Stimulated activated memory B cell treated with anti-CD40 and anti-IgM and Interleukin-4, amounts not matched to agents 10 μg/mL and 1 μg/mL and 100 μg/mL, for 72 hours (primary cell): ENCODE data around the gene RYR3.

Source experiments
- ATAC-seq: fragments of 150-1000 bp; cut with Tn5 transposase; 2 replicates; pipeline ENCODE4 v1.10.0; 2021
- H3K27ac Mint-ChIP-seq: one replicate; pipeline ENCODE4 v1.8.0; 2022; ENCODE audit warnings: mild to moderate bottlenecking, mixed read lengths
- H3K27me3 Mint-ChIP-seq: one replicate; pipeline ENCODE4 v1.8.0; 2022; ENCODE audit warnings: mixed read lengths
- H3K36me3 Mint-ChIP-seq: one replicate; pipeline ENCODE4 v1.8.0; 2022; ENCODE audit warnings: mixed read lengths
- H3K4me1 Mint-ChIP-seq: one replicate; pipeline ENCODE4 v1.8.0; 2022; ENCODE audit warnings: mixed read lengths
- H3K4me3 Mint-ChIP-seq: one replicate; pipeline ENCODE4 v1.8.0; 2022; ENCODE audit warnings: mild to moderate bottlenecking, moderate library complexity, mixed read lengths
- H3K9me3 Mint-ChIP-seq: one replicate; pipeline ENCODE4 v1.8.0; 2022; ENCODE audit warnings: mixed read lengths

RYR3 gene

DNA sequence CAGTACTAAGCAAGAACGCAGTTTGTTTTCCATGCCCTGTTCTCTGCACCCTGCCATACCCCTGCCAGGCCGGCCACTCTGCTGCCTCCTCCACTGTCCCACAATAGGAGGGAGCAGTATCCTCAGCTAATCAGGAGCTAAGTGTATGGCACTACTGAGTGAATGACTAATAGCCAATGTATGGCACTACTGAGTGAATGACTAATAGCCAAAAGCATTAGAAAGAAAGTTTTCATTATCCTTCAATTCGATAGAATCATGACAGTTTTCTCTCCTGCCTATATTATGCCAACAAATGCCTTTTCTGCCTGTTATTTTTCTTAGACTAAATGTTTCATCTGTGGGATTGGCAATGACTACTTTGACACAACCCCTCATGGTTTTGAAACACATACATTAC, 550.0 kb downstream of the RYR3 start:
- no peaks in the 10 kb centered on the region for H3K4me1 Mint-ChIP-seq
- H3K27ac Mint-ChIP-seq, result no peak overlapping the region
- H3K4me3 Mint-ChIP-seq, result no peak overlapping the region
- no peaks in the 10 kb centered on the region for H3K9me3 Mint-ChIP-seq
- H3K27me3 Mint-ChIP-seq, result no peaks in the 10 kb centered on the region
- ATAC-seq, result no peak
- peaks cover 33% of the 10 kb centered on the region for H3K36me3 Mint-ChIP-seq

DNA sequence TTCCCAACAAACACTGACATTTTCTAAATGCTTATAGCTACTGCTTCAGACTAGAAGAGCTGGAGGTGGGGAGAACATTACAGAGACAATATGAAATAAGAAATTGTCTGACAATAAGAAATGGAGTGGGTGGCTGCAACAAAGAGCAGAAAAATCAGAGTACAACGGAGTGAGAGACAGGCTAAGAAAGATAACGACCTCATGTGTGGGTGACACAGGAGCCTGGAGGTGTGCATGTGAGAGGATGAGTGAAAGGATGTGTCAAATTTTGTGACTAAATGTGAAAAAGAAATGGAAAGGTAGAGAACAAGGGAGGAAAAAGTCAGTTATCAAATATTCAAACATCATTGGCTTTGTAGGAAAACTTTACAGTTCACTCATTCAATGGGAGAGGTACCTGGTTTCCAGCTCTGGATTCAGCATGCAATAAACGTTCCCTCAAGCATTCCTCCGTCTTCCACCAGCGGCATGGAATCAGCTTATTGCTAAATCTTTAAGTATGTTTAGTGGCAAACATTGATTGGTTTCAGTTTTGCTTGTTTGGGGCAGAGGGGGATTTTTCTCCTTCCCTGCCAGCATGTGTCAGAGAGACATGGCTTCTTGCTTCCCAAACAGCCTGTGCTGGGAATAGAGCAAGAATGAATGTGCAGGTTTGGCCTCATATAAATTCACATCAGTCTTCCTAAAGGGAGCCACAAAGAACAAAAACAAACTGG, 553.8 kb downstream of the RYR3 start:
- H3K36me3 Mint-ChIP-seq, result peaks cover 50% of the 10 kb centered on the region
- no peak for ATAC-seq

GRCh38 chr15:33865416-33865815, 554.6 kb downstream of the RYR3 start:
- peaks cover 48% of the 10 kb centered on the region for H3K36me3 Mint-ChIP-seq
- H3K9me3 Mint-ChIP-seq, result no peaks in the 10 kb centered on the region
- no peaks in the 10 kb centered on the region for H3K27me3 Mint-ChIP-seq
- no peaks in the 10 kb centered on the region for H3K4me1 Mint-ChIP-seq
- H3K4me3 Mint-ChIP-seq, result no peak overlapping the region
- no peak overlapping the region for H3K27ac Mint-ChIP-seq
- no peak for ATAC-seq

More for the DNA sequence above, 553.8 kb downstream of the RYR3 start:
- H3K27me3 Mint-ChIP-seq, result no peaks in the 10 kb centered on the region
- no peaks in the 10 kb centered on the region for H3K9me3 Mint-ChIP-seq
- H3K27ac Mint-ChIP-seq, result no peak overlapping the region
- no peak overlapping the region for H3K4me3 Mint-ChIP-seq
- H3K4me1 Mint-ChIP-seq, result no peaks in the 10 kb centered on the region

DNA sequence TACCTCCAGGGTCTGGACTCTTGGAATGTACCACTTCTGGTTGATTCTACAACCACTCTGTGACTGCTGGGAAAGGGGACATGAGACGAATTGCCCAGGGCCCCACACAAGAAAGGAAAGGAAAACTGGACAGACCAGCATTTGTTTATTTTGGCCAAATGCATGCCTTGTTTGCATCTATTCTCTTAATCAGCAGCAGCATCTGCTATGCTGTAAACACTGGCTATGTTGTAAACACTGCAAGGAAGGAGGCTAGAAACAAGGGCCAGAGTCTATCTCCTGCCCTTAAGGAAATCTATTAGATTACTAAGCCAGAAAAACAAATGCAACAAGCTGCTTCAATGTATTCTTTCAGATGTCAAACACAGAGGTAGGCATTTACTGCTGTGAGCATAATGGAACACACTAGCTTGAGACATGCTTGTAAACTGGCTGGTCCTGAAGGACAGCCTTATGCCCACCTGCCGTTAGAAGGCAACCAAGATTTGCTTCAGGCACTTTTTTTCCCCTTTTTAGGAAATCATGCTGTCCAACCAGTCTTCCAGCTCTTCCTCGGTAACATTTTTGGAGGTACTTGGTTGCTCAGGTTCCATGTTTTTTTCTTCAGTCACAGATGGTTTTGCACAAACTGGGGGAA, 555.5 kb downstream of the RYR3 start:
- peaks cover 48% of the 10 kb centered on the region for H3K36me3 Mint-ChIP-seq
- H3K27me3 Mint-ChIP-seq, result no peaks in the 10 kb centered on the region
- H3K9me3 Mint-ChIP-seq, result no peaks in the 10 kb centered on the region

DNA sequence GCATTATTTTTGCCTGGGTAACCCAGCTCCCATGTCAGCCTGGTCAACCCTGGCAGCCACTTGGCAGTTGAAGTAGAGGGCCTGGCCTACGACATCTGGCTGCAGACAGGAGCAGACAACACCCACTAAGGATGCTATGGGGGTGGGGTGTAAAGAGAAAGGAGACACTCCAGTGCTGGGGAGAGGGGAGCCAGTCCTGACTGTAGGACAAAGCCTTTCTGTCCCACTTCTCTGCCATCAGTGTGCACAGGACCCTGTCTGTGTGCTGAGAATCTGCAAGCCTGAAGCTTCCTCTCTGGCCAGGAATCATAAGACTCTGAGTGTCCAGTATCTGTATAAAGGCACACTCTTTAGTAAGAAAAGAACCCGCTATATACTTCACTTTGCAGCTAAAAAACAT, 561.2 kb downstream of the RYR3 start:
- peaks cover 11% of the 10 kb centered on the region for H3K4me1 Mint-ChIP-seq
- H3K27ac Mint-ChIP-seq, result no peak overlapping the region
- ATAC-seq, result no peak
- no peak overlapping the region for H3K4me3 Mint-ChIP-seq
- H3K27me3 Mint-ChIP-seq, result no peaks in the 10 kb centered on the region
- peaks cover 29% of the 10 kb centered on the region for H3K36me3 Mint-ChIP-seq
- H3K9me3 Mint-ChIP-seq, result no peaks in the 10 kb centered on the region

More for the DNA sequence above, 555.5 kb downstream of the RYR3 start:
- ATAC-seq, result no peak
- no peaks in the 10 kb centered on the region for H3K4me1 Mint-ChIP-seq
- H3K4me3 Mint-ChIP-seq, result no peak overlapping the region
- H3K27ac Mint-ChIP-seq, result no peak overlapping the region

DNA sequence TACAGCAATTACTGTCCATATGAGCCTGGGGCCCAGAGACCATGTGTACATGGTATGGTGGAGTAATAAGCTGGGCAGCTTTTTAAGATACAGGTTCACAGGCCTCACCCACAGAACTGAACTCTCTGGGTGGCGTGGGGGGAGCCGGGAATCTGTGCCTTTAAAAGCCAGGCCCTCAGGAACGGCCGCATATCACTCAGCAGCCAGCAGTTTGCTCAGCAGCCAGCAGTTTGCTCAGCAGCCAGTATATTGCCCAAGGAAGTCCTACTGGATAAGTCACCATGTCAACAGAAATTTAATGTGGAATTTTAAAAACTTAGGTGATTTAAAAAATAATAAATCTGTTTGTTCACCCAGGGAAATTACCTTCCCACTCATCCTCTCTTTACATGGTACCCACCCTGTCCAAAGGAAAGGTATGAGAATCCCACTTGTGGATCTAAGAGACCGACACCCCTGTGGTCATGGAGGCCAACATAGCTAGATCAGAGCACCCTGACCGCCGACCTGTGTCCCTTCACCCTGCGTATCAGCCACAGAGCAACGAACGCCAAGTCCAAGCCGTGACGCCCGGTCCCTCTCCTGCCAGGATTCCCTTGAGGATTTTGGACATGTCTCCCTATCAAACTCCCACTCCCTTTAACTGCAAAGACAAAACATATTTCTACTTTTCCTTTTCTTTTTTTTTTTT, 561.8 kb downstream of the RYR3 start:
- ATAC-seq, result no peak
- no peaks in the 10 kb centered on the region for H3K27me3 Mint-ChIP-seq
- peaks cover 11% of the 10 kb centered on the region for H3K4me1 Mint-ChIP-seq
- no peak overlapping the region for H3K4me3 Mint-ChIP-seq
- H3K9me3 Mint-ChIP-seq, result no peaks in the 10 kb centered on the region
- H3K27ac Mint-ChIP-seq, result no peak overlapping the region
- H3K36me3 Mint-ChIP-seq, result peaks cover 24% of the 10 kb centered on the region

GRCh38 chr15:33874156-33874555, 563.4 kb downstream of the RYR3 start:
- no peak for ATAC-seq
- Mint-ChIP-seq H3K36me3 (peaks cover 22% of the 10 kb centered on the region), H3K4me3 (no peak overlapping the region), H3K27ac (no peak overlapping the region), H3K4me1 (peaks cover 11% of the 10 kb centered on the region), H3K9me3 (no peaks in the 10 kb centered on the region), H3K27me3 (no peaks in the 10 kb centered on the region)

GRCh38 chr15:33882921-33883320, 572.2 kb downstream of the RYR3 start:
- Mint-ChIP-seq H3K36me3 (no peaks in the 10 kb centered on the region), H3K4me3 (no peak overlapping the region), H3K27me3 (no peaks in the 10 kb centered on the region), H3K9me3 (peaks cover 7% of the 10 kb centered on the region), H3K27ac (no peak overlapping the region), H3K4me1 (no peaks in the 10 kb centered on the region)
- no peak for ATAC-seq

DNA sequence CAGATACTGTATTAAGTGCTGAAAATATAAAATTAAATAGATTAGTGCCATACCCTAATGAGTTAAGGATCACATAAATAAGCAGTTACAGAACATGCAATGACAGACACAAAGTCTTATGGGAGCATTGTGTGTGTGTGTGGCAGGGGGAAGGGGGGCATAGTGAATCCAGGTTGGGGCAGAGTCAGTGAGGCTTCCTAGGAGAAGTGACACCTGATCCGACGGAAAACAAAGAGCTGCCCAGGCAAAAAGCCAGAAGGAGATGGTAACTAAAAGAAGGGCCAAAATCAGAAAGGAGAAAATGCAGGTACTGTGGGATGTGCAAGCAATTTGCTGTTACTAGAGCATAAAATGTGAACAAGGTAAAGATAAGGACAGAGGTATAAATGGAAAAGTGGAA, 577.4 kb downstream of the RYR3 start:
- Mint-ChIP-seq H3K36me3 (no peaks in the 10 kb centered on the region), H3K27me3 (no peaks in the 10 kb centered on the region), H3K4me1 (no peaks in the 10 kb centered on the region), H3K9me3 (peaks cover 12% of the 10 kb centered on the region), H3K27ac (no peak overlapping the region), H3K4me3 (no peak overlapping the region)
- ATAC-seq, result no peak

GRCh38 chr15:33894193-33894592, 583.4 kb downstream of the RYR3 start:
- Mint-ChIP-seq H3K27me3 (no peaks in the 10 kb centered on the region), H3K4me3 (no peak overlapping the region), H3K36me3 (peaks cover 4% of the 10 kb centered on the region), H3K27ac (no peak overlapping the region), H3K4me1 (peaks cover 10% of the 10 kb centered on the region), H3K9me3 (peaks cover 3% of the 10 kb centered on the region)
- no peak for ATAC-seq

GRCh38 chr15:33902043-33902442, 591.3 kb downstream of the RYR3 start:
- H3K4me3 Mint-ChIP-seq, result no peak overlapping the region
- no peak for ATAC-seq
- H3K9me3 Mint-ChIP-seq, result no peaks in the 10 kb centered on the region
- H3K36me3 Mint-ChIP-seq, result peaks cover 16% of the 10 kb centered on the region
- H3K27ac Mint-ChIP-seq, result no peak overlapping the region
- H3K27me3 Mint-ChIP-seq, result no peaks in the 10 kb centered on the region
- peaks cover 10% of the 10 kb centered on the region for H3K4me1 Mint-ChIP-seq

DNA sequence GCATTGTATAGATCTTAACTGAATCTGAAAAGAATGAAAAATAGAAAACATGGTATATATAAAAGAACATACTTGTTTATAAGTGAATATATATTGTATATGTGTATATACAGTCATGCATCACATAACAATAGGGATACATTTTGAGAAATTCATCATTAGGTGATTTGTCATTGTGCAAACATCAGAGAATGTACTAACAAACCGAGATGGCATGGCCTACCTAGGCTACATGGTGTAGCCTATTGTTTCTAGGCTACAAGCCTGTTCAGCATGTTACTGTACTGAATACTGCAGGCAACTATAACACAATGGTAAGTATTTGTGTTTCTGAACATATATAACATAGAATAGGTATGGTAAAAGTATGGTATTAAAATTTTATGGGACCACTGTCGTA, 592.9 kb downstream of the RYR3 start:
- no peaks in the 10 kb centered on the region for H3K9me3 Mint-ChIP-seq
- H3K27ac Mint-ChIP-seq, result no peak overlapping the region
- H3K4me3 Mint-ChIP-seq, result no peak overlapping the region
- H3K27me3 Mint-ChIP-seq, result no peaks in the 10 kb centered on the region
- peaks cover 13% of the 10 kb centered on the region for H3K36me3 Mint-ChIP-seq
- no peak for ATAC-seq
- H3K4me1 Mint-ChIP-seq, result peaks cover 3% of the 10 kb centered on the region

GRCh38 chr15:33907326-33907725, 596.6 kb downstream of the RYR3 start:
- Mint-ChIP-seq H3K27ac (no peak overlapping the region), H3K4me3 (no peak overlapping the region), H3K36me3 (peaks cover 5% of the 10 kb centered on the region), H3K4me1 (peaks cover 7% of the 10 kb centered on the region), H3K9me3 (no peaks in the 10 kb centered on the region), H3K27me3 (no peaks in the 10 kb centered on the region)
- ATAC-seq, result no peak

DNA sequence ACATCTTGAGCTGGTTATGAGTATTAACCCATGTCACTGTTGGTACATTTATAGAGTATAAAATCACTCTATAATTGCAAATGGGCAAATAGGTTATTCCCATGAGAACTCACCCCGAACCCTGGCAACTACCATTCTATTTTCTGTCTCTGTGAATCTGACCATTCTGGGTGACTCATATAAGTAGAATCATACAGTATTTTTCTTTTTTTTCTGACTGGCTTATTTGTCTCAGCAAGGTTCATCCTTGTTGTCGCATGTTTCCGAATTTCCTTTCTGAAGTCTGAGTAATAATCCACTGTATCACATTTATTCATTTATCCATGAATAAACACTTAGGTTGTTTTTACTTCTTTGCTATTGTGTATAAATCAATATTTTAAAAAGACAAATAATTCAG, 597.6 kb downstream of the RYR3 start:
- no peak for ATAC-seq
- no peaks in the 10 kb centered on the region for H3K27me3 Mint-ChIP-seq
- peaks cover 7% of the 10 kb centered on the region for H3K4me1 Mint-ChIP-seq
- no peak overlapping the region for H3K4me3 Mint-ChIP-seq
- H3K9me3 Mint-ChIP-seq, result no peaks in the 10 kb centered on the region
- no peaks in the 10 kb centered on the region for H3K36me3 Mint-ChIP-seq
- H3K27ac Mint-ChIP-seq, result no peak overlapping the region

DNA sequence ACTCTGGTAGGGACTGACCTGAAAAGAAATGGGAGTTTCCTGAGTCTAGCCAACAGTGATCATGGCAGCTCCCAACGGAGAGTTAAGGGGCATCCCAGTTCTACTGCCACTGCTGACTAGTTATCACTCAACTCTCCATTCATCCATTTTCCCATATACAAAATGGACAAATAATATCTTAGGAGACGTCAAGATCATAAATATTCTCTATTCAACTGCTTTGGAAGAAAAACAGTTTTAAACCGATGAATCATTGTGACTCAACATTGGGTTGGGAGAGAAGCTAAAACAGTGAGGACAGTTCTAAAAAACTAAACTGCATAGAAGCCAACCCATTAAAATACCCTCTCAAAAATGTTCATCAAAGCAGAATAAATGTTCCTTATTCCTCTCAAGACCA, 600.0 kb downstream of the RYR3 start:
- no peak overlapping the region for H3K4me3 Mint-ChIP-seq
- H3K36me3 Mint-ChIP-seq, result no peaks in the 10 kb centered on the region
- no peak overlapping the region for H3K27ac Mint-ChIP-seq
- ATAC-seq, result no peak
- no peaks in the 10 kb centered on the region for H3K9me3 Mint-ChIP-seq
- no peaks in the 10 kb centered on the region for H3K27me3 Mint-ChIP-seq
- H3K4me1 Mint-ChIP-seq, result peaks cover 16% of the 10 kb centered on the region

DNA sequence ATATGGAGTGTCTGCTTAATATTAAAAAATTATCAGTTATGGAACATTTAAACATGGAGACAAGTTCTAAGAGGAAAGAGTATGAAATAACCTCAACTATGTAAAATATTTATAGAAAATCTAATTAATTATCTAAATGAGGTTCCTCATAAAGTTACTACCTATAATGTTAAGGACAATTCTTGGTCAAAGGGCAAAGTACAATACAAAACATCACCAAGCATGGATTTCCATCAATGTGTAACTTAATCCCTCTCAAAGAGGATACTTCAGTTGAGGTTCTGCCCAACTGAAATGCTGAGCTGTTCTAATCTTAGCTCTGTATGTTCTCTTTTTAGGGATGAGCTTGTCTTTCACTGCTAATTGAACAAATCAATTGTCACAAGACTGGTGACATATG, 601.6 kb downstream of the RYR3 start:
- Mint-ChIP-seq H3K9me3 (no peaks in the 10 kb centered on the region), H3K27me3 (no peaks in the 10 kb centered on the region), H3K36me3 (no peaks in the 10 kb centered on the region), H3K4me3 (no peak overlapping the region), H3K4me1 (peaks cover 23% of the 10 kb centered on the region), H3K27ac (no peak overlapping the region)
- no peak for ATAC-seq
